ENCODE data around the gene SLC6A6.

SLC6A6 gene

GRCh38 chr3:14517601-14518431 lies 115.4 kb downstream of the SLC6A6 start:
- no peak overlapping the region for H2AFZ ChIP-seq (ENCODE audit: low read depth, low read length)
- H3K4me3 ChIP-seq (ENCODE audit: low read length), result no peak overlapping the region
- H3K4me1 ChIP-seq (ENCODE audit: insufficient read depth, low read length), result no peaks in the 10 kb centered on the region
- H3K27me3 ChIP-seq (ENCODE audit: insufficient read depth, low read length), result peaks cover 3% of the 10 kb centered on the region
- no peaks in the 10 kb centered on the region for H3K9me3 ChIP-seq (ENCODE audit: low read length)
- no peaks in the 10 kb centered on the region for H3K36me3 ChIP-seq (ENCODE audit: insufficient read depth, low read length)

- peaks cover 6% of the 10 kb centered on the region for H3K27me3 ChIP-seq (ENCODE audit: insufficient read depth, low read length)
- no peaks in the 10 kb centered on the region for H3K4me1 ChIP-seq (ENCODE audit: insufficient read depth, low read length)
- no peaks in the 10 kb centered on the region for H3K9me3 ChIP-seq (ENCODE audit: low read length)
- H3K4me3 ChIP-seq (ENCODE audit: low read length), result no peak overlapping the region
- no peaks in the 10 kb centered on the region for H3K36me3 ChIP-seq (ENCODE audit: insufficient read depth, low read length)
- H2AFZ ChIP-seq (ENCODE audit: low read depth, low read length), result no peak overlapping the region
These were observed 116.0 kb downstream of the SLC6A6 start for GRCh38 chr3:14518432-14518802.

GRCh38 chr3:14518893-14519292 lies 116.5 kb downstream of the SLC6A6 start:
- Histone ChIP-seq H3K4me3 (ENCODE audit: low read length) (no peak overlapping the region), H3K36me3 (ENCODE audit: insufficient read depth, low read length) (no peaks in the 10 kb centered on the region), H3K4me1 (ENCODE audit: insufficient read depth, low read length) (no peaks in the 10 kb centered on the region), H3K27me3 (ENCODE audit: insufficient read depth, low read length) (peaks cover 6% of the 10 kb centered on the region), H3K9me3 (ENCODE audit: low read length) (no peaks in the 10 kb centered on the region), H2AFZ (ENCODE audit: low read depth, low read length) (no peak overlapping the region)

- H3K9me3 ChIP-seq (ENCODE audit: low read length), result no peaks in the 10 kb centered on the region
- peaks cover 10% of the 10 kb centered on the region for H3K27me3 ChIP-seq (ENCODE audit: insufficient read depth, low read length)
- no peaks in the 10 kb centered on the region for H3K4me1 ChIP-seq (ENCODE audit: insufficient read depth, low read length)
- no peaks in the 10 kb centered on the region for H3K36me3 ChIP-seq (ENCODE audit: insufficient read depth, low read length)
- no peak overlapping the region for H3K4me3 ChIP-seq (ENCODE audit: low read length)
- no peak overlapping the region for H2AFZ ChIP-seq (ENCODE audit: low read depth, low read length)
These were observed 117.0 kb downstream of the SLC6A6 start for GRCh38 chr3:14519406-14519805.

DNA sequence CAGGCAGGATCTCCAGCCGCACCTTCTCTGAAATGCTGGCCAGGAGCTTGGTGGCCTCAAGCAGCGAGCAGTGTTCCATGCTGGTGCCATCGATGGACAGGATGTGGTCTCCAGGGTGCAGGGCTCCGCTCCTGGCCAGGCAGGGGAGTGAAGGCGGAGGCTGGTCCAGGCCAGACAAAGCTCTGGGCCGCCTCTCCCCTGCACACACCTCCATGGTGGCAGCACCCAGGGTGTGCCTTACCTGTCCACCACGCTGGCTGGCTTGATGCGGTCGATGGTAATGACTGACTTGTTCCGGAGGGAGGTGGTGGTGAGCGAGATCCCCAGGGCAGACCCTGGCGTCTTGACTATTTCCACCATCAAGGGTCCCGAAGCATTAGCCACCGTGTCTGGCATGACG lies 117.7 kb downstream of the SLC6A6 start:
- Histone ChIP-seq H3K36me3 (ENCODE audit: insufficient read depth, low read length) (no peaks in the 10 kb centered on the region), H3K4me3 (ENCODE audit: low read length) (no peak overlapping the region), H3K9me3 (ENCODE audit: low read length) (no peaks in the 10 kb centered on the region), H3K27me3 (ENCODE audit: insufficient read depth, low read length) (peaks cover 14% of the 10 kb centered on the region), H2AFZ (ENCODE audit: low read depth, low read length) (no peak overlapping the region), H3K4me1 (ENCODE audit: insufficient read depth, low read length) (no peaks in the 10 kb centered on the region)

DNA sequence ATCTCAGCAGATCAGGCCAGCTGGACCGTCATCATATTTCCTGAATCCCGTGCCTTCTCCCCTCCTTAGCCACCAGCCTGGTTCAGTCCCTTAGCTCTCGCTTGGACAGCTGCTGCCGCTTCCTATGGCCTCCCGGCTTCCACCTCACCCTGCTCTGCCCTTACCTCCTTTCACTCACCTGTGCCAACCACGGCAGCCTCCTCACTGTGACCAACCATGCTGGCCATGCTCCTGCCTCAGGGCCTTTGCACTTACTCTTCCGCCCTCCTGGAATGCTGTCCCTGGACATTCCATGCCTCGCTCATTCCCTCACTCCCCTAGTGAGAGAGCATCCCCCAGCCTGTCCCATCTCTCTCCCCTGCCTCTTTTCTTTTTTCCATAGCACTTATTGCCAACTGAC lies 118.6 kb downstream of the SLC6A6 start:
- Histone ChIP-seq H2AFZ (ENCODE audit: low read depth, low read length) (no peak overlapping the region), H3K4me1 (ENCODE audit: insufficient read depth, low read length) (no peaks in the 10 kb centered on the region), H3K27me3 (ENCODE audit: insufficient read depth, low read length) (peaks cover 14% of the 10 kb centered on the region), H3K9me3 (ENCODE audit: low read length) (no peaks in the 10 kb centered on the region), H3K36me3 (ENCODE audit: insufficient read depth, low read length) (no peaks in the 10 kb centered on the region), H3K4me3 (ENCODE audit: low read length) (no peak overlapping the region)

DNA sequence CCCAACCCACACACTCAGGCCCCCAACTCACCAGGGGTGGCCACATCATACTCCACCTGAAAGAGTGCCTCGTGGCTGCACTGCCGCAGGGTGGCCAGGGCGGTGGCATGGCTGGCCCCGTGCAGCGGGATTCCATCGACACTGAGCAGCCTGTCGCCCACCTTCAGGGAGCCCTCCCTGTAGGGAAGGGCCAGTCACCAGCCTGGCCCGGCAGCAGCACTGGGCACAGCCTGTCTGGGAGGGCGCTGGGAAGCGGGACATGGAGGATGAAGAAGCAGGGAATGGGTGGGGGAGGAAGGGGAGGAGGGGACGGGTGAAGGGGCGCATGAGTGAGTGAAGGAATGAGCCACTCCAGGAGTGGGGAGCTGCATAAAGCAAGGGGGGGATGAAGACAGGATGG lies 119.2 kb downstream of the SLC6A6 start:
- Histone ChIP-seq H3K4me3 (ENCODE audit: low read length) (no peak overlapping the region), H3K36me3 (ENCODE audit: insufficient read depth, low read length) (no peaks in the 10 kb centered on the region), H3K27me3 (ENCODE audit: insufficient read depth, low read length) (peaks cover 17% of the 10 kb centered on the region), H3K4me1 (ENCODE audit: insufficient read depth, low read length) (no peaks in the 10 kb centered on the region), H2AFZ (ENCODE audit: low read depth, low read length) (no peak overlapping the region), H3K9me3 (ENCODE audit: low read length) (no peaks in the 10 kb centered on the region)

- Histone ChIP-seq H3K4me1 (ENCODE audit: insufficient read depth, low read length) (no peaks in the 10 kb centered on the region), H2AFZ (ENCODE audit: low read depth, low read length) (no peak overlapping the region), H3K4me3 (ENCODE audit: low read length) (no peak overlapping the region)
These were observed 119.8 kb downstream of the SLC6A6 start for GRCh38 chr3:14522129-14522691.

DNA sequence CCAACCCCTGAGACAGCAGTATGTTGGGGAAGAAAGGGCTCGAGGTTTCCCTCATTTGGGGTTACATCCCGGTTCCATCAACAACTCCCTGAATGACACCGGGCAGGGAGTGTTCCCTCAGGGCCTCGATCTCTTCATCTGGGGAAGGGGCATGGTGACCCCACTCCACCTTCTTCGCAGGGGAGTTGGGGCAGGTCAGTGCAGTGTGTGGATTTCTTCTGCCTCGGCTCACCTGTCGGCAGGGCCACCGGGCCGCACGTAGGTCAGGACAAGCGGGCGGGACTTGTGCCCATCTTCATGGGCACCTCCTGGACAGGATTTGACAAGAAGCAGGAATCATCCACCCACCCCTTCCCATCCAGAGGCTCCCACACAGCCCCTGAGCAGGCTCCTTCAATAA lies 120.4 kb downstream of the SLC6A6 start:
- Histone ChIP-seq H3K4me1 (ENCODE audit: insufficient read depth, low read length) (no peaks in the 10 kb centered on the region), H3K36me3 (ENCODE audit: insufficient read depth, low read length) (no peaks in the 10 kb centered on the region), H3K9me3 (ENCODE audit: low read length) (no peaks in the 10 kb centered on the region), H3K27me3 (ENCODE audit: insufficient read depth, low read length) (peaks cover 17% of the 10 kb centered on the region), H3K4me3 (ENCODE audit: low read length) (no peak overlapping the region), H2AFZ (ENCODE audit: low read depth, low read length) (no peak overlapping the region)

More at GRCh38 chr3:14522129-14522691, 119.8 kb downstream of the SLC6A6 start:
- no peaks in the 10 kb centered on the region for H3K9me3 ChIP-seq (ENCODE audit: low read length)
- H3K36me3 ChIP-seq (ENCODE audit: insufficient read depth, low read length), result no peaks in the 10 kb centered on the region
- peaks cover 17% of the 10 kb centered on the region for H3K27me3 ChIP-seq (ENCODE audit: insufficient read depth, low read length)

DNA sequence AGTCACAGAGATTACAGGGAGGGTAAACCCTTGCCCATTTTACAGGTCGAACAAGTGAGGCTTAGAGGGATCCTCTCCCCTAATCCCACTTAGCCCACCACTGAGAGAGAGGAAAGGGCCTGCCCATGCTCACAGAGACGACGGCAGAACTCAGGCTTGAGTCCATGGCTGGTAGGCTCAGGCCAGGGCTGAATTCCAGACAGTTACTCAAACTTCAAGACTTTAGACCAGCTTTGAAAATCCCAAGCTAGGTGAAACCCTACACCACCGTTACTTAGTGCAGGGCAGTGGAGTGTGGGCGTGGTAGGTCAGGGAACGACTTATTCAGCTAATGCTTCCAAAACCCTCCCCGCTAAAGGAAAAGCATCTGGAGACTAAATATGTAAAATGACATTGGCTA lies 121.4 kb downstream of the SLC6A6 start:
- Histone ChIP-seq H3K4me3 (ENCODE audit: low read length) (no peak overlapping the region), H3K9me3 (ENCODE audit: low read length) (no peaks in the 10 kb centered on the region), H3K27me3 (ENCODE audit: insufficient read depth, low read length) (peaks cover 17% of the 10 kb centered on the region), H3K4me1 (ENCODE audit: insufficient read depth, low read length) (no peaks in the 10 kb centered on the region), H3K36me3 (ENCODE audit: insufficient read depth, low read length) (no peaks in the 10 kb centered on the region), H2AFZ (ENCODE audit: low read depth, low read length) (no peak overlapping the region)

GRCh38 chr3:14524311-14524711 lies 121.9 kb downstream of the SLC6A6 start:
- Histone ChIP-seq H3K27me3 (ENCODE audit: insufficient read depth, low read length) (peaks cover 17% of the 10 kb centered on the region), H3K9me3 (ENCODE audit: low read length) (no peaks in the 10 kb centered on the region), H3K4me1 (ENCODE audit: insufficient read depth, low read length) (no peaks in the 10 kb centered on the region), H3K4me3 (ENCODE audit: low read length) (no peak overlapping the region), H2AFZ (ENCODE audit: low read depth, low read length) (no peak overlapping the region), H3K36me3 (ENCODE audit: insufficient read depth, low read length) (no peaks in the 10 kb centered on the region)

DNA sequence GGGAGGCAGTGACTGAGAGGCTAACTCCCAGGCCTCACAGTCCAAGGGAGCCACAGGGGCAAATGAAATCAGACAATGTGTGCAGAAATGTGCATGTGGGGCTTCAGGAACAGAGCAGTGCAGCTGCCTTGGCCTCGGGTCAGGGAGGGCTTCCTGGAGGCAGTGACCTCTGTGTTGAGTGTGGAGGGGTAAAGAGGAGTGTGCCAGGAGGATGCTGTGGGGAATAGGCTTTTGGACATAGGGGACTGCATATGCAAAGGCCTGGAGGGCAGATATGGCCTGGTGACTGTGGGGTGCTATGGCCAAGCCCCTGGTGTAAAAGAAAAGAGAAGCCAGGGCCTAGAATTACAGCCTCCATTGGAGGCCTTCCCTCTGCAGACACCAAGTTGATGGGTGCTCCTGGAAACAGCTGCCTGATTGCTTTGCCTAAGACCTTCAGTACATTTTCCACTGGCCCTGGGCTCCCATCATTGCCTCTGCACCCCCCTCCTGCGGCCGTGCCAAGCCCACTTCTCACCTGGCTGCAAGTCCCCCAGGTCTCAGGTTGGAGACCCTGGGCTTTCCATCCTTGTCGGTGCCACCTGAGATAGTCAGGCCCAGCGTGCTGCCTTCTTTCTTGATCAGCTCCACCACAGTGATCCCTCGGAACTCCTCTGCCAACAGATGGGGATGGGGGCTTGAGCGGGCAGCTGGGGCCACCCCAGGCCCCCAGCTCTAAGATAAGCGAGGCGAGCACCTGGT lies 122.7 kb downstream of the SLC6A6 start:
- Histone ChIP-seq H3K36me3 (ENCODE audit: insufficient read depth, low read length) (no peaks in the 10 kb centered on the region), H2AFZ (ENCODE audit: low read depth, low read length) (no peak overlapping the region), H3K4me3 (ENCODE audit: low read length) (no peak overlapping the region), H3K4me1 (ENCODE audit: insufficient read depth, low read length) (no peaks in the 10 kb centered on the region), H3K9me3 (ENCODE audit: low read length) (no peaks in the 10 kb centered on the region), H3K27me3 (ENCODE audit: insufficient read depth, low read length) (peaks cover 17% of the 10 kb centered on the region)
